Measurements from ENCODE around the gene LHX4.

DNA sequence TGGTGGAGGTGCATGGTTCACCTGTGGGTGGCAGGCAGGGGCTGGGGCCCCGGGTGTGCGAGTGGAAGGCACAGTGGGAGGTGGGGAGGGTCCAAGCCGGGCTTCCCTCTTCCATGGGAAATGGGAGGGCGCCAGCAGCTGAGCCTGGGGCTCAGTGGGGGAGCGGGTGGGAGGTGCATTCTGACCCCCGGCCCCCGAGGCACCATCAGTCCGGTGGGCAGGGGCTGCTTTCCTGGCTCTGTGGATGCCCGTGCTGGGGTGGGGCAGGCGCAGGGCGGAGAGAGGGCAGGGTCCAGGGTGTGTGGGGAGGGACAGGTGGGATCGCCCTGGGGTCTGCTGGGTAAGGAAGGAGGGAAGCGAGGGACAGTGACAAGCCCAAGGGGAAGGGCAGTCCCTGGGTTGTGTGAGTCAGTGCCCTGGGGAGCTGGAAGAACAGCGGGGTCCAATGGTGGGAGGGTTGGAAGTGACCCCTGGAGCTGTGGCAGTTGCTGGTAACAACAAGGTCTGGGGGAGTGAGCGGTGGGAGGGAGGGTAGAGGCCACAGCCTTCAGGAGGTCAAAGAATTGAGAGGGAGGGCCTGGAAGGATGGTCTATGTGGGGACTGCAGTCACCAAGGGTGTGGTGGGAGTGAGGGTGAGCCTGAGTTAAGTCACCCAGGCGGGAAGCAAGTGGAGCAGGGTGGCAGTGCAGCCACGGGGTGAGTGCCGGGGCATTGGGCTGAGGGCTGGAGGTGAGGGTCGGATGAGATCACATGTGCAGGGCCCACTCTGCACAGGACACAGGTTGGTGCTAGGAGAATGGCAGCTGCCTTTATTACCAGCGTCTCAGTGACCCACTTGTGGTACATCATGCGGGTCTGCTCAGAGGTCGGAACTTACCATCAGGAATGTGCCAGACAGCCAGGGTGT, 29.6 kb downstream of the LHX4 start:
- TF ChIP-seq, protein P1, sequence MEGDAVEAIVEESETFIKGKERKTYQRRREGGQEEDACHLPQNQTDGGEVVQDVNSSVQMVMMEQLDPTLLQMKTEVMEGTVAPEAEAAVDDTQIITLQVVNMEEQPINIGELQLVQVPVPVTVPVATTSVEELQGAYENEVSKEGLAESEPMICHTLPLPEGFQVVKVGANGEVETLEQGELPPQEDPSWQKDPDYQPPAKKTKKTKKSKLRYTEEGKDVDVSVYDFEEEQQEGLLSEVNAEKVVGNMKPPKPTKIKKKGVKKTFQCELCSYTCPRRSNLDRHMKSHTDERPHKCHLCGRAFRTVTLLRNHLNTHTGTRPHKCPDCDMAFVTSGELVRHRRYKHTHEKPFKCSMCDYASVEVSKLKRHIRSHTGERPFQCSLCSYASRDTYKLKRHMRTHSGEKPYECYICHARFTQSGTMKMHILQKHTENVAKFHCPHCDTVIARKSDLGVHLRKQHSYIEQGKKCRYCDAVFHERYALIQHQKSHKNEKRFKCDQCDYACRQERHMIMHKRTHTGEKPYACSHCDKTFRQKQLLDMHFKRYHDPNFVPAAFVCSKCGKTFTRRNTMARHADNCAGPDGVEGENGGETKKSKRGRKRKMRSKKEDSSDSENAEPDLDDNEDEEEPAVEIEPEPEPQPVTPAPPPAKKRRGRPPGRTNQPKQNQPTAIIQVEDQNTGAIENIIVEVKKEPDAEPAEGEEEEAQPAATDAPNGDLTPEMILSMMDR (conservative IDR thresholded peaks at IDR 0.05; ENCODE audit: low read depth, low read length), result no peak
- TF ChIP-seq POLR2A (IDR thresholded peaks at IDR 0.05; ENCODE audit: low read depth, low read length) (no peak), RAD21 (IDR thresholded peaks at IDR 0.05; ENCODE audit: low read length) (no peak)

All from IMR-90 (cell line).